GM18508 (cell line): ENCODE data around the gene HERPUD2.

Source experiments
- ATAC-seq: cut with Tn5 transposase; IDR thresholded peaks from one replicate; pipeline ENCODE4 v1.9.1; 2021; ENCODE audit warnings: moderate number of reproducible peaks; ENCODE audit not compliant: insufficient read depth, unreplicated experiment

The HERPUD2 gene

GRCh38 chr7:35694784-35695472 lies at the start of gene HERPUD2:
HERPUD2 (minus strand) TSS chr7:35695135; CDS start chr7:35694330, 805 bp downstream.
- peak; percentile 83 for ATAC-seq

GRCh38 chr7:35738889-35739288 lies 44.0 kb upstream of the HERPUD2 start:
- no peak for ATAC-seq

- no peak for ATAC-seq
These were observed 41.8 kb upstream of the HERPUD2 start for GRCh38 chr7:35736725-35737124.

GRCh38 chr7:35735396-35735795 lies 40.5 kb upstream of the HERPUD2 start:
- no peak for ATAC-seq

GRCh38 chr7:35734001-35734483 lies 39.1 kb upstream of the HERPUD2 start:
- no peak for ATAC-seq

- no peak for ATAC-seq
These were observed 36.4 kb upstream of the HERPUD2 start for GRCh38 chr7:35731349-35731748.

- peak; percentile 42 for ATAC-seq
These were observed 34.3 kb upstream of the HERPUD2 start for GRCh38 chr7:35729061-35729783.

- no peak for ATAC-seq
These were observed 33.6 kb upstream of the HERPUD2 start for GRCh38 chr7:35728412-35729060.

GRCh38 chr7:35727571-35727970 lies 32.6 kb upstream of the HERPUD2 start:
- ATAC-seq = no peak

GRCh38 chr7:35726654-35727053 lies 31.7 kb upstream of the HERPUD2 start:
- no peak for ATAC-seq

- ATAC-seq = peak; percentile 38
These were observed 30.3 kb upstream of the HERPUD2 start for GRCh38 chr7:35725280-35725680.

GRCh38 chr7:35723011-35723410 lies 28.1 kb upstream of the HERPUD2 start:
- no peak for ATAC-seq

- ATAC-seq = no peak
These were observed 27.3 kb upstream of the HERPUD2 start for GRCh38 chr7:35722054-35722849.

GRCh38 chr7:35721288-35721687 lies 26.4 kb upstream of the HERPUD2 start:
- ATAC-seq = no peak

- no peak for ATAC-seq
These were observed 25.9 kb upstream of the HERPUD2 start for GRCh38 chr7:35720849-35721248.

- no peak for ATAC-seq
These were observed 25.1 kb upstream of the HERPUD2 start for GRCh38 chr7:35720032-35720431.

GRCh38 chr7:35718047-35718446 lies 23.1 kb upstream of the HERPUD2 start:
- ATAC-seq = no peak

- no peak for ATAC-seq
These were observed 22.6 kb upstream of the HERPUD2 start for GRCh38 chr7:35717516-35717915.

- no peak for ATAC-seq
These were observed 22.1 kb upstream of the HERPUD2 start for GRCh38 chr7:35717013-35717412.

- ATAC-seq = no peak
These were observed 21.3 kb upstream of the HERPUD2 start for GRCh38 chr7:35716038-35716803.
